HEK293 (cell line): ENCODE data around the gene ARPC2.

Experiments
- CTCF ChIA-PET: fragments of 350-600 bp; formaldehyde crosslinking; extraction: SDS; loops from one replicate; lab custom pipeline; 2021; ENCODE audit warnings: antibody characterized with exemption; lab: Yijun Ruan, JAX
- POLR2A ChIA-PET: fragments of 300-600 bp; formaldehyde crosslinking; extraction: SDS; loops from one replicate; lab custom pipeline; 2020; ENCODE audit warnings: antibody characterized with exemption, inconsistent platforms; lab: Yijun Ruan, JAX
- H3K27ac ChIP-seq: fragments of 200-500 bp; sonication (Bioruptor generic); 2 replicates; pipeline ENCODE4 v1.5.1; 2014; ENCODE audit warnings: low read depth, low read length, control low read depth, inconsistent platforms; ENCODE audit errors: extremely low read depth
- H3K36me3 ChIP-seq, 2 experiments: fragments of 200-500 bp in 1 of 2; sonication (Bioruptor generic) in 1 of 2; 1 replicate in 1 of 2; 2 replicates in 1 of 2; pipeline ENCODE4 v1.5.1; 2014 to 2017; ENCODE audit warnings: inconsistent platforms in 2 of 2, low read length in 2 of 2; ENCODE audit not compliant: control insufficient read depth in 2 of 2, insufficient read depth in 1 of 2
- H3K4me1 ChIP-seq: fragments of 200-500 bp; sonication (Bioruptor generic); 2 replicates; pipeline ENCODE4 v1.5.1; 2014; ENCODE audit warnings: mild to moderate bottlenecking, low read length, inconsistent platforms; ENCODE audit not compliant: control insufficient read depth, insufficient read depth
- H3K4me3 ChIP-seq: 2 replicates; pipeline ENCODE4 v1.5.1; 2011; ENCODE audit warnings: low read depth, mild to moderate bottlenecking, control low read depth, low read length, moderate library complexity
- H3K9me3 ChIP-seq: fragments of 200-500 bp; sonication (Bioruptor generic); 2 replicates; pipeline ENCODE4 v1.5.1; 2014; ENCODE audit warnings: low read depth, low read length, inconsistent platforms; ENCODE audit not compliant: control insufficient read depth, insufficient read depth
- AEBP2 ChIP-seq: fragments of 450-650 bp; formaldehyde crosslinking; IDR thresholded peaks from 2 replicates; pipeline ENCODE4 v1.5.1; 2016; ENCODE audit warnings: missing biosample characterization, missing genetic modification characterization, borderline replicate concordance
- HOXC10 ChIP-seq: sonication (generic); formaldehyde crosslinking; IDR thresholded peaks from 2 replicates; pipeline ENCODE4 v1.8.1; 2023; ENCODE audit warnings: mild to moderate bottlenecking, missing genetic modification reagents
- INSM2 ChIP-seq: fragments of 450-650 bp; formaldehyde crosslinking; IDR thresholded peaks from 2 replicates; pipeline ENCODE4 v1.5.1; 2016; ENCODE audit warnings: missing biosample characterization, missing genetic modification characterization
- KLF10 ChIP-seq: fragments of 450-650 bp; IDR thresholded peaks from 2 replicates; pipeline ENCODE4 v1.5.1; 2018; ENCODE audit warnings: missing biosample characterization, mild to moderate bottlenecking, missing genetic modification characterization
- KLF7 ChIP-seq: fragments of 450-650 bp; formaldehyde crosslinking; IDR thresholded peaks from 2 replicates; pipeline ENCODE4 v1.5.1; 2016; ENCODE audit warnings: missing biosample characterization, missing genetic modification characterization, borderline replicate concordance
- PRDM10 ChIP-seq: fragments of 450-650 bp; formaldehyde crosslinking; IDR thresholded peaks from 2 replicates; pipeline ENCODE4 v1.5.1; 2016; ENCODE audit warnings: missing biosample characterization, missing genetic modification characterization
- SP7 ChIP-seq: fragments of 450-650 bp; formaldehyde crosslinking; IDR thresholded peaks from 2 replicates; pipeline ENCODE4 v1.5.1; 2016; ENCODE audit warnings: missing biosample characterization, missing genetic modification characterization
- ZBTB6 ChIP-seq: fragments of 450-650 bp; formaldehyde crosslinking; IDR thresholded peaks from 2 replicates; pipeline ENCODE4 v1.5.1; 2017; ENCODE audit warnings: missing biosample characterization, missing genetic modification characterization
- ZEB2 ChIP-seq: fragments of 450-650 bp; formaldehyde crosslinking; IDR thresholded peaks from 2 replicates; pipeline ENCODE4 v1.5.1; 2016; ENCODE audit warnings: missing biosample characterization, missing genetic modification characterization
- ZFHX2 ChIP-seq: fragments of 450-650 bp; formaldehyde crosslinking; conservative IDR thresholded peaks from 2 replicates; pipeline ENCODE4 v1.5.1; 2016; ENCODE audit warnings: missing biosample characterization, missing genetic modification characterization
- ZFP37 ChIP-seq: fragments of 450-650 bp; formaldehyde crosslinking; IDR thresholded peaks from 2 replicates; pipeline ENCODE4 v1.5.1; 2016; ENCODE audit warnings: missing biosample characterization, missing genetic modification characterization
- ZNF112 ChIP-seq: fragments of 450-650 bp; formaldehyde crosslinking; IDR thresholded peaks from 2 replicates; pipeline ENCODE4 v1.5.0; 2017; ENCODE audit warnings: missing biosample characterization, missing genetic modification characterization
- ZNF169 ChIP-seq: fragments of 450-650 bp; formaldehyde crosslinking; IDR thresholded peaks from 2 replicates; pipeline ENCODE4 v1.5.1; 2016; ENCODE audit warnings: missing biosample characterization, missing genetic modification characterization
- ZNF18 ChIP-seq: fragments of 450-650 bp; formaldehyde crosslinking; IDR thresholded peaks from 2 replicates; pipeline ENCODE4 v1.5.1; 2016; ENCODE audit warnings: missing biosample characterization, missing genetic modification characterization
- ZNF223 ChIP-seq: fragments of 450-650 bp; formaldehyde crosslinking; IDR thresholded peaks from 2 replicates; pipeline ENCODE4 v1.5.1; 2016; ENCODE audit warnings: missing biosample characterization, missing genetic modification characterization
- ZNF335 ChIP-seq: fragments of 450-650 bp; formaldehyde crosslinking; conservative IDR thresholded peaks from 2 replicates; pipeline ENCODE4 v1.5.1; 2016; ENCODE audit warnings: missing biosample characterization, missing genetic modification characterization
- ZNF404 ChIP-seq: fragments of 450-650 bp; formaldehyde crosslinking; IDR thresholded peaks from 2 replicates; pipeline ENCODE4 v1.5.1; 2017; ENCODE audit warnings: missing biosample characterization, missing genetic modification characterization
- ZNF600 ChIP-seq: fragments of 450-650 bp; formaldehyde crosslinking; IDR thresholded peaks from 2 replicates; pipeline ENCODE4 v1.5.1; 2016; ENCODE audit warnings: missing biosample characterization, missing genetic modification characterization
- ZNF639 ChIP-seq: fragments of 450-650 bp; formaldehyde crosslinking; IDR thresholded peaks from 2 replicates; pipeline ENCODE4 v1.5.1; 2016; ENCODE audit warnings: missing biosample characterization, missing genetic modification characterization
- ZNF670 ChIP-seq: fragments of 450-650 bp; formaldehyde crosslinking; IDR thresholded peaks from 2 replicates; pipeline ENCODE4 v1.5.1; 2016; ENCODE audit warnings: missing biosample characterization, missing genetic modification characterization, low read depth
- ZNF791 ChIP-seq: fragments of 450-650 bp; formaldehyde crosslinking; IDR thresholded peaks from 2 replicates; pipeline ENCODE4 v1.5.1; 2016; ENCODE audit warnings: missing biosample characterization, missing genetic modification characterization
- ZSCAN4 ChIP-seq: fragments of 450-650 bp; formaldehyde crosslinking; IDR thresholded peaks from 2 replicates; pipeline ENCODE4 v1.5.1; 2017; ENCODE audit warnings: missing biosample characterization, missing genetic modification characterization
- TF ChIP-seq, protein P1 (sequence below): IDR thresholded peaks from 2 replicates; pipeline ENCODE4 v1.6.1; 2011; ENCODE audit warnings: mild to moderate bottlenecking, low read depth, low read length, borderline replicate concordance

The ARPC2 gene

DNA sequence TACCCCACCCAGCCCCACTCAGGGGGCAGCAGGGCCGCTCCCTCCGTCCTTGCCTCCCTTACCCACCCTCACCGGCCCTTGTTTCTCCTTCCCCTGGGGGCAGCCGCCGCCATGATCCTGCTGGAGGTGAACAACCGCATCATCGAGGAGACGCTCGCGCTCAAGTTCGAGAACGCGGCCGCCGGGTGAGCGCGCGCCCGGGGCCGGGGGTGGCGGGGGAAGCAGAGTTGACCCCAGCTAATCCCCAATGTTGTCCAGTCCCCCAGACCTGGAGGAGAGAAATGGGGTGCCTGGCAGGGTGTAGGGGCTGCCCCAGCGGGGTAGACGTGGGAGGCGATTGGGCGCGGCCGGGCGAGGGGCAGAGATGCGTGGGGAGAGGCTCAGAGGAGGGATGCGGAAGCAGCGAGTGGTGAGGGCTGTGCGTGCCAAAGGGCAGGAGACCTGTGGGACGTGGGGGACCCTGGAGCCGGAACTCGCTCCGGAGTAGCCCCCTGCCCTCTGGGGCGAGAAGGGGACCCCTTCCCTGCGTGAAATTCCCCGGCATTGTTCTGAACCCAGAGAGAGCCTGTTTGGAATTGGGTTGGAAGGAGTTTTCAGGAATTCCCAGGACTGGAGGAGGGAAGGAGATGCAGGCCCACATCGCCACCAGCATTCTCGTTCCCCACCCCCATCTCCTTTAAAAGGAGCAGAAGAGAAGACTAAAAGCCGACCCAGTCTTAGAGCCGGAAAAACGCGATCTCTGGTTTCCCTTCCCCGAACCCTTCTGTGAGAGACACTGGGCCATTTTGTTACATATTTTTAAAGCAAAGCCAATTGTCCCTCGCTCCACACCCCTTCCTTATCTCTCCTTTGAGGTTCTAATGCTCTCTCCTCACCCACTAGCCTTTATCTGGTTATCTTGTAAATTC is 625 bp downstream of the ARPC2 start:
- H3K4me3 ChIP-seq: peak overlapping the region; percentile 95
- H3K36me3 ChIP-seq: peaks cover 0 to 19% of the 10 kb centered on the region in 2 experiments; a peak in 2 of 3 replicates
- POLR2A ChIA-PET: interaction anchor here (1.0 to 1.6 kb wide), 4 partner anchors 8 to 53 kb away, joined by 3 to 9 read pairs (median 6); partner anchors contain the start of genes AAMP and PNKD
- peak overlapping the region; percentile 81 for H3K27ac ChIP-seq
- H3K9me3 ChIP-seq: no peaks in the 10 kb centered on the region
- peaks cover 23% of the 10 kb centered on the region for H3K4me1 ChIP-seq
- CTCF ChIA-PET: no interaction called here
- TF ChIP-seq ZNF223 (tag by site-specific recombination) (0 out of 2 replicates have a peak, but pooled peaks have one; percentile 33), ZFHX2 (peak; percentile 96), ZBTB6 (tag by site-specific recombination) (no peak), ZNF335 (peak; percentile 26; the same call in 1 of the 2 replicates), ZNF169 (tag by site-specific recombination) (no peak), ZNF404 (tag by site-specific recombination) (no peak), ZNF112 (no peak), ZNF18 (tag by site-specific recombination) (no peak), ZSCAN4 (tag by site-specific recombination) (no peak), ZNF639 (no peak), INSM2 (tag by site-specific recombination) (no peak), ZNF600 (peak; percentile 72), AEBP2 (tag by site-specific recombination) (no peak), ZNF791 (tag by site-specific recombination) (no peak), SP7 (tag by site-specific recombination) (no peak), KLF10 (tag by site-specific recombination) (no peak), HOXC10 (CRISPR knock-in tag) (no peak), PRDM10 (tag by site-specific recombination) (no peak), ZNF670 (tag by site-specific recombination) (no peak), KLF7 (tag by site-specific recombination) (0 out of 2 replicates have a peak, but pooled peaks have one; percentile 11), ZFP37 (tag by site-specific recombination) (0 out of 2 replicates have a peak, but pooled peaks have one; percentile 48), ZEB2 (tag by site-specific recombination) (no peak)
- TF ChIP-seq, protein P1, sequence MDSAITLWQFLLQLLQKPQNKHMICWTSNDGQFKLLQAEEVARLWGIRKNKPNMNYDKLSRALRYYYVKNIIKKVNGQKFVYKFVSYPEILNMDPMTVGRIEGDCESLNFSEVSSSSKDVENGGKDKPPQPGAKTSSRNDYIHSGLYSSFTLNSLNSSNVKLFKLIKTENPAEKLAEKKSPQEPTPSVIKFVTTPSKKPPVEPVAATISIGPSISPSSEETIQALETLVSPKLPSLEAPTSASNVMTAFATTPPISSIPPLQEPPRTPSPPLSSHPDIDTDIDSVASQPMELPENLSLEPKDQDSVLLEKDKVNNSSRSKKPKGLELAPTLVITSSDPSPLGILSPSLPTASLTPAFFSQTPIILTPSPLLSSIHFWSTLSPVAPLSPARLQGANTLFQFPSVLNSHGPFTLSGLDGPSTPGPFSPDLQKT: no peak
